GOT3 (cell line): ENCODE measurements around the gene GGN.
"Not testable (repeated sequence)": the region's sequence is repeated elsewhere in the genome, so short reads cannot be mapped to it uniquely, and the experiment has no call there.

ENCODE experiments used
- DNase-seq: peaks from one replicate; lab custom pipeline; 2025; ENCODE audit warnings: mixed read lengths; lab: John Stamatoyannopoulos, UW

The GGN gene

DNA sequence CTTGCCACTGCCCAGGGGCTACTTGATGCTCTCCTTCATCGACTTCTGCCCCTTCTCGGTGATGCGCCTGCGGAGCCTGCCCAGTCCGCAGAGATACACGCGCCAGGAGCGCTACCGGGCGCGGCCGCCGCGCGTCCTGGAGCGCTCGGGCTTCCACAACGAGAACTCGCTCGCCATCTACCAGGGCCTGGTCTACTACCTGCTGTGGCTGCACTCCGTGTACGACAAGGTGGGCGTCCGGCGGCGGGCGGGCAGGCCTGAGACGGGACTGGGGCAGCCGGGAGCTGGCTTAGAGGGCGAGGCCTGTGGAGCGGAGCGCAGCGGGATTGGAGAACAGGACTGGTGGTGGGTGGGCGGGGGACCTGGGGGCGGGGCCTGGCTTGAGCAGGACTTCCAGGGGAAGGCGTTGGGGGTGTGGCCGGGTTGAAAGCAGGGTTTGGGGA, 26.2 kb downstream of the GGN start:
- no peak for DNase-seq

DNA sequence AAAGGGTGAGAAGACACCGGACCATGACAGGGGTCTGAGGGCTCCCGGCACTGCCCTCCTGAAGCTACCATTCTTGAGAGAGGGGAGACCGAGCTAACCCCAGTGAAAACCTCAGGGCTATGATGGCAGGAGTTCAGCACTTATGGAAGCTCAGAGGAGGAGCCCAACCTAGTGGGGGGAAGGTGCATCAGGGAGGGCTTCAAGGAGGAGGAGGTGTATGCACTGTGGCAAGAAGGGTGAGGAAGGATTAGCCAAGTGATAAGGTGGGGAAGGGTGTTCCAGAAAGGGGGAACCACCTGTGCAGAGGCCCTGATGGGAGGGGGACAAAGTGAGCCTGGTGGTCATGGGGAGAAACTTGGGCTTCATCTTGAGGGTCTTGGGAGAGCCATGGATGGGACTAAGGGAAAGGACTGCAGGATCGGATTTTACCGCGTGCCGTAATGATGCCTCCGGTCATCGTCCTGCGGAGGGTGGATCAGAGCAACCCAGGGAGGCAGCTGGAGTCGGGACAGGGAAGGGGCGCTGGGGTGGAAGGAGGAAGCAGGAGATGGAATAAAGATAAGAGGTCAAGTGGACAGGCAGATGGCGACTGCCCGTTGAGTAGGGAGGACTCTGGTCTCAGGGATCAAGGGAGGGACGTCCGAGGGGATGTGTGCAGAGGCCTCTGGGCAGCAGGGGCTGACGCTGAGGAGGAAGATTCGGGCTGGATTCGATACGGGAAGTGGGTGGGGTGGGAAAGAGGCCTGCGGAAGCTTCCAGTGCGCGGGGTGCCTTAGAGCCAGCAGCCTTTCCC, 26.8 kb downstream of the GGN start:
- no peak for DNase-seq

DNA sequence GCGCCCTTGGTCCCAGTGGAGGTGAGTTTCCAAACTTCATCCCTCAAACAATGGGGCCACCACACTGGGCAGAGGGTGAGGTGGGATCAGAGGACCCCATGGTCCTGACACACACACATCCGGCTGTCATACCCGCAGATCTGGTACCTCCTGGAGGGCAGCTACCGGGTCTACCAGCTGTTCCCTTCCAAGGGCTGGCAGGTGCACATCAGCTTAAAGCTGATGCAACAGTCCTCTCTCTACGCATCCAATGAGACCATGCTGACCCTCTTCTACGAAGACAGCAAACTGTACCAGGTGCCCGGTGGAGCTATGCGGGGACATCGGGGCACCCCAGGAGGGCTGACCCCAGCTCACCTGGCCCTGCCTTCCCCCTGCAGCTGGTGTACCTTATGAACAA, 27.5 kb downstream of the GGN start:
- no peak for DNase-seq

DNA sequence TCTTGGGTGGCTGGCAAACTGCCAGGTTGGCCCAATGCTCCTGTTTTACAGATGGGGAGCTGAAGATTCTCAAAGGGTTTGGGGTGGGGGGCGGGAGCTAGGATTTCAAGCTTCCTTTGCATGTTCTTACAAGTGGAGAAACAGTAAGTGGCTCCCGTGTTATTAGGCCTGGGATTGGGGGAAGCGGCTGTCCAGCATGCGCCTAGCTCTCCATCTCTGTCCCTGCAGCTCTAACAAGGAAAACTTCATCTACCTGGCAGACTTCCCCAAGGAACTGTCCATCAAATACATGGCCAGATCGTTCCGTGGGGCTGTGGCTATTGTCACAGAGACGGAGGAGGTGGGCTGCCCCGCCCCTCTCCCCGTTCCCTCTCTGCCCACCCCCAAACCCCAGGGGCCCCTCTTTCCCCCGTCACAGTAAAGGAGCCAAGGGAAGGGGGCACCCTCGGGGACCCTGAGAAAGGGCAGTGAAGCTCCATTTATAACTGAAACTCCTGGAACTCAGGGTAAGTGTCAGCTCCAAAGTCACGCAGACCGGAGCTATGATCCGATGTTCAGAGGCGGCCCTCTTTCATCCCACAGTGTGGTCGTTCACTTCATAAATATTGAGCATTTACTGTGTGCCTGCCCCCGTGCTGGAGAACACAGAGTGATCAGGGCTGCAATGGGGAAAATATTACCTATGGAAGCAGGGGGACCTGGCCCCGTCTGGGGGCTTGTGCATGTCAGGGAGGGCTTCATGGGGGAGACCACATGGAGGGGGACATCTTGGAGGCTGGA, 28.4 kb downstream of the GGN start:
- DNase-seq: no peak

DNA sequence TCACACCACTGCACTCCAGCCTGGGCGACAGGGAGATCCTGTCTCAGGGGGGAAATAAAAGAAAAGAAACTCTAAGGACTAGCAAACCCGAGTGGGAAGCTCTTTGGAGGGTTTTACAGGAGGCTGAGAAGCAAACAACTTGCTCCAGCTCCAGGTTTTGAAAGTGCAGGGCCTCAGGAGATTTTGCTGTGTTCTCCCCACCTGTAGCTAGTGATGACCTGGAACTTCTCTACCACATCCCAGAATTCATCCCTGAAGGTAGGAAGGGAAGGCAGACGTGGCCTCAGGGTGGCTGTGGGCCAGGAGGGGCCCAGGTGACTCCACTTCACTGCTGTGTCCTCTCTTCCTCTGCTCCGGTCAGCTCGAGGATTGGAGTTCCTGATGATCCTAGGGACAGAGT, 29.8 kb downstream of the GGN start:
- DNase-seq: no peak

DNA sequence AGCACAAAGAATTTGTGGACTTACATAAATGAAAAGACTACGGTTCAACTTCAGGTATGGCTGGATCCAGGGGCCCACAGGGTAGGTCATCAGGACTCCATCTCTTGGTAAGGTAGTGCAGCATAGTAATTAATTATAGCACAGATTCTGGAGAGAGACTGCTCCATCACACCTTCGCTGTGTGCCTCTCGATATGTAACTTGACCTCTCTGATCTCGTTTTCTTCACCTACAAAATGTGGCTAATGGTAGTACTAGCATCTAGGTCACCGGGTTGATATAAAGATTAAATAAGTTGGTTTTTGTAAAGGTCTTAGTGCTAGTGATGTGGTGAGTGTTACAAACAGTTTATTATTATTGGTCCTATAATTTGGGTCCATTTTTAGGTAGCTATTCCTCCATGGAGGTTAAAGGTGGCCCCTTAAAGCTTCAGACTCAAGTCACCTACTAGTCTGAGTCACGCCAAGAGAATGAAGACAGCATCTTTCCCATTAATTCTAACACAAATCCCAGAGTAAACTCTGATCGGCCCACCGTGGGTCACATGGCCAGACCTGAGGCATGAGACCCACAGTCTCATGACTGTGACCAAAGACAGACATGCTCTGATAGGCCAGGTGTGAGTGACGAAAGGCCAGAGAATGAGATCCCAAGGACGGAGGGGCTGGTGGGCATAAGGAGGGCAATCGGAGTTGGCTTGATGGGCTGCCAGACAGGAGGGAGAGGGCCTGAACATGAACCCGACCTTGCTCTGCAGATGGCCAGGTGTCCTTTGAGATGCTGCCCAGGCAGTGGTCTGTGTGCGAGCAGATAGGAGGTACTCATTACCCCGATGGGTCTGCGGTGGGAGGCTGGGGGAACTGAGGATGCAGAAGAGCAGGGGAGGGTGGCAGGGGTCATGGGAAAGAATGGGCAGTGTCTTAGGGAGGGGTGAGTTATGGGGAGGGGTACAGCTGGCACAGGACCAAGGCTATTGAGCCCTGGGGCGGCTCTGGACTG, 31.8 kb downstream of the GGN start:
- no peak for DNase-seq

DNA sequence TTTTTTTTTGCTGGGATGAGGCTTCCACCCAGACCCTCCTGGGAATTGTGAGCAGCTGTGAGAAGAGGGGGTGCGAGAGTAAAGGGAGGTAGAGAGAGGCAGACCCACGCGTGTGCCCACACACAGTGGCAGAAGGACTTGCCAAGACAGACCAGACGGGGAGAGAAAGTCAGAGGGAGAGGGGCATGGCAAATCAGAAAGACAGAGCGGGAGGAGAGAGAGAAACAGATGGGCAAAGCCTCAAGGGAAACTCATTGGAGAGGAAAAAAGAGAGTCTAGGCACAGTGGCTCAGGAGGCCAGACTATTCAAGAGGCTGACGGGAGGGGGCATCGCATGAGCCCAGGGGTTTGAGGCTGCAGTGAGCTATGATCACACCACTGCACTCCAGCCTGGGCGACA, 35.2 kb downstream of the GGN start:
- no peak for DNase-seq

DNA sequence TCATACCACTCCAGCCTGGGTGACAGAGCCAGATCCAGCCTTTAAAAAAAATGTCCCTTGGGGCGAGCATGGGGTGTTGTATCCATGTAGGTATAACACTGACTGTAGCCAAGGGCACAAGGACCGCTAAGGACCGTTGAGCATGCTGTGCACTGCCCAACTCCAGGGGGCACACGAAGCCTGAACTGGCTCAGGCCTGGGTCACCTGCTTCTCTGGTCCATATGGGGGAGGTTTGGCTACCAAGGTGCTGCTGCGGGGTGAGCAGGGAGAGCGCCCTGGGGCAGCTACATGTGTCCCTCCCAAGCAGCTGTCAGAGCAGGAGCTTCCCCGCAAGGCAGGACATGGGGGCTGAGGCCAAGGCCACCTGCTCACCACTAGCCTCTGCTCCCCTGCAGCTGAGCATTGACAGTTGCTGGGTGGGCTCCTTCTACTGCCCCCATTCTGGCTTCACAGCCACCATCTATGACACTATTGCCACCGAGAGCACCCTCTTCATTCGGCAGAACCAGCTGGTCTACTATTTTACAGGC, 35.9 kb downstream of the GGN start:
- DNase-seq: no peak

DNA sequence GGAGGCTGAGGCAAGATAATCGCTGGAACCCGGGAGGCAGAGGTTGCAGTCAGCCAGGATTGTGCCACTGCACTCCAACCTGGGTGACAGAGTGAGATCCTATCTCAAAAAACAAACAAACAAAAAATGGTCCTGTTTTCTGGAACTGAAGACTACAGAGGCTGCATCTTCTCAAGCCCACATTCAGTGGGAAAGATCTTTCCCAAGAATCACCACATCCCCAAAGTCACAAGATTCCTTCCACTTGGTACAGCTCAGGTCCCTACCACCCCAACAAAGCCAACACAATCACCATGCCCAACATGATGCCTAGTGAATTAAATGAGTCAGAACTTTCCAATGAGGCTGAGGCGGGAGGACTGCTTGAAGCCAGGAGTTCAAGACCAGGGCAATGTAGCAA, 37.0 kb downstream of the GGN start:
- DNase-seq: no peak

DNA sequence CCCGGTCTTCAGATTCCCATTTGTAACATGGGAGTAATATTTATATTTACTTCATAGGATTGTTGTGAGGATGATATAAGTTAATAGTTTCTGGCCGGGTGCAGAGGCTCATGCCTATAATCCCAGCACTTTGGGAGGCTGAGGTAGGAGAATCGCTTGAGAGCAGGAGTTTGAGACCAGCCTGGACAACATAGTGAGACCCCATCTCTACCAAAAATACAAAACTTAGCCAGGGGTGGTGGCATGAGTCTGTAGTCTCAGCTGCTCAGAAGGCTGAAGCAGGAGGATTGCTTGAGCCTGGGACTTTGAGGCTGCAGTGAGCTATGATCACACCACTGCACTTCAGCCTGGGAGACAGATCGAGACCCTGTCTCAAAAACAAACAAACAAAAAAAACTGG, 41.0 kb downstream of the GGN start:
- DNase-seq: no peak

DNA sequence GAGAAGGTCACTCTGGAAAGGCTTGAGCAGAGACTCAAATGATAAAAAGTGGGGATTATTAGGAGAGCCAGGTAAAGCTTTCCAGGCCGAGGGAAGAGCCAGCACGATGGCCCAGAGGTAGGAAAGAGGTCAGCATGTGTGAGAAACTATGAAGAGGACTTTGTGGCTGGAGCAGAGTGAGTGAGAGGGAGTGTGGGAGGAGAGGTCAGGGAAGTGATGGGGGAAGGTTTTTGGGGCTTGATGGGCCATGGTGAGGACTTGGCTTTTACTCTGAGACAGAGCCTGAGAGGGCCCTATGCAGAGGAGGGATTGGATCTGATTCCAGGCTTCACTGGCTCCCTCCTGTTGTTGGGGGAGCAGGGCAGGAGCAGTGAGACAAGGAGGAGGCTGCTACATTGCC, 46.9 kb downstream of the GGN start:
- no peak for DNase-seq

DNA sequence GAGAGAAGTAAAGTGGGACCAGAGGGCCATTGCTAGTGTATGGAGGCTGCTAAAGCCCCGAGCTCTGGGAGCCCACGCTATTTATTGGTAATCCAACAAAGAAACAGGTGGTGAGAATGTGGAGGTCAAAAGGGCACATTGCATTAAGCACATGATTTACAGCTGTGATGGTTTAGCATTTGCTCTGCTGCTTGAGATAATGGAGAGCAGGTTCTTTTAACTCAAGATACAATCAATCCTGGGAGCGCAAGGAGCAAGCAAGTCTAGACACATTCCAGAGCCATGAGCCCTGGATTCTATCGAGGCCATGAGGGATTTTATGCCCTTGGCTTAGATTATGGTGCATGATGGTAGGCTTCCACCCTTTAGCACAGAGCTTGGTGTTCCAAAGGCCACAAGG, 48.8 kb downstream of the GGN start:
- DNase-seq: not testable (repeated sequence)

DNA sequence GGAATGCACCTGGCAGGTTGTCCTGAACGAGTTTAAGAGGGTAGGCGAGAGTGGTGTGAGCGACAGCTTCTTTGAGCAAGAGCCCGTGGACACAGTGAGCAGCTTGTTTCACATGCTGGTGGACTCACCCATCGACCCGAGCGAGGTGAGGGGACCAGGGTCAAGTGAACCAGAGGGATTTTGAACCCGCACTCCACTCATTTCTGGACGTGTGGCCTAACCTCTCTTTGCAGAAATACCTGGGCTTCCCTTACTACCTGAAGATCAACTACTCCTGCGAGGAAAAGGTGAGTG, 50.5 kb downstream of the GGN start:
- no peak for DNase-seq

DNA sequence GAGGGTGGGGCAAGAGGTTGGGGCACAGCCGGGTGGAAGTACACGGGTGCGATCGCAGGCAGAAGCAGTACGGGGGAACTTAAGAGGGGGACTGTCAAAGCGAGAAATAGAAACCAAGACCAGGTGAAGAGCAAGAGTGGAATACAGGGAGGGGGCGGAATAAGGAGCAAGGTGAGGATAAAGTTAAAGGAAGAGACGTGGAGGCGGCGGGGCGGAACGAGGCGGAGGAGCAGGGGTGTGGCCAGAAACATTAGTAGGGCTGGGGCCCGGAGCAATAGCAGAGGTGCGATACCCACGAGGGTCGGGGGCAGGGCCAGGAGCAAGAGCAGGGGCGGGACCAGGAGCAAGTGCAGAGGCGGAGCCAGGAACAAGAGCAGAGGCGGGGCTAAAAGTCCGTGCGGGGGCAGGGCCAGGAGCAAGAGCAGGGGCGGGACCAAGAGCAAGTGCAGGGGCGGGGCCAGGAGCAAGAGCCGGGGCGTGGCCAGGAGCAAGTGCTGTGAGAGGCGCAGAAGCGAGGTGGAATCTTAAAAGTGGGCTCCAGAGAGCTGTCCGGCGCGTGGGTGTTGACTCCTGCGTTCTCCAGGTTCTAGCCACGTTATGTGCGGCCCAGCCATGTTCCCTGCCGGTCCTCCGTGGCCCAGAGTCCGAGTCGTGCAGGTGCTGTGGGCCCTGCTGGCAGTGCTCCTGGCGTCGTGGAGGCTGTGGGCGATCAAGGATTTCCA, 51.0 kb downstream of the GGN start:
- DNase-seq: peak; percentile 73

DNA sequence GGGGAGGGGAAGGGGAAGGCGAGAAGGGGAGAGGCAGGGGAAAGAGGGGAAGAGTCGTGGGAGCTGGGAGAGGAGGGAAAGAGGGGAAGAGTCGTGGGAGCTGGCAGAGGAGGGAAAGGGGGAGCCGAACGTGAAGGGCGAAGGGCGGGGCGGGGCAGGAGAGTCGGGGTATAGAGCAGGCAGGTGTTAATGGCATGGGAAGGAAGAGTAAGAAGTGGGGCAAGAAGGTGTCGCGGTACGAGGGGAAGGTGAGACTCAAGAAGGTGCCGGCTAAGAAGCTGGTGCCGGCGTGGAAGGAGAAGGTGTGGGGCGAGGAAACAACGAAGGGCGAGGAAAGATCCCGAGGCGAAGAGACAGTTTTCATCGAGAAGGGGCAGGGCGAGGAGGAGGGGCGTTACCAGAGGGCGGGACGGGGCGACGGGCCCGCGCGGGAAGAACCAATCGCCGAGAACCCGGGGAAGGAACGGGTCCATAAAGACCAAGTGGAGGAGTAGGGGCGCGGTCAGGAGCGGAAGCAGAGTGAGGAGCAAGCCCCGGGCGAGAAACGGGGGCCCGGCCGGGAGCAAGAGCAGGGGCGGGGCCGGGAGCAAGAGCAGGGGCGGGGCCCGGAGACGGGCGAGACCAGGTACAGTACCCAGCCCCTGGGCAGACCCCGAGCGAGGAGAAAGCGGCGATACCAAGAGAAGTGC, 51.7 kb downstream of the GGN start:
- DNase-seq: peak; percentile 77
